Liver (tissue), 3 donors: ENCODE data around the gene NUP42.

ENCODE experiments used
- CTCF ChIP-seq: fragments of 150-350 bp; IDR thresholded peaks from 2 replicates; pipeline ENCODE4 v1.5.1; 2017; ENCODE audit warnings: improper control_type of control experiment, low read depth, low read length; ENCODE audit not compliant: missing input control
- EGR1 ChIP-seq, 2 donors: IDR thresholded peaks; 2 replicates each; pipeline ENCODE4 v1.6.1; 2016 to 2018; ENCODE audit warnings: antibody characterized with exemption in 2 of 2, low read depth in 2 of 2
- GABPA ChIP-seq, 2 donors: IDR thresholded peaks in 1 of 2; conservative IDR thresholded peaks in 1 of 2; 2 replicates each; pipeline ENCODE4 v1.6.1; 2016; ENCODE audit warnings: antibody characterized with exemption in 2 of 2, mild to moderate bottlenecking in 1 of 2, moderate library complexity in 1 of 2
- MAX ChIP-seq: IDR thresholded peaks from 2 replicates; pipeline ENCODE4 v1.6.1; 2016; ENCODE audit warnings: antibody characterized with exemption
- RAD21 ChIP-seq, 2 donors: IDR thresholded peaks; 2 replicates each; pipeline ENCODE4 v1.6.1; 2016; ENCODE audit warnings: antibody characterized with exemption in 2 of 2, mild to moderate bottlenecking in 2 of 2
- RXRA ChIP-seq, 2 donors: IDR thresholded peaks; 2 replicates each; pipeline ENCODE4 v1.6.1; 2017 to 2018; ENCODE audit warnings: antibody characterized with exemption in 2 of 2, mild to moderate bottlenecking in 1 of 2
- SP1 ChIP-seq: IDR thresholded peaks from 2 replicates; pipeline ENCODE4 v1.6.1; 2018; ENCODE audit warnings: antibody characterized with exemption, mild to moderate bottlenecking
- YY1 ChIP-seq: IDR thresholded peaks from 2 replicates; pipeline ENCODE4 v1.6.1; 2016; ENCODE audit warnings: antibody characterized with exemption, mild to moderate bottlenecking
- ZBTB33 ChIP-seq: IDR thresholded peaks from 2 replicates; pipeline ENCODE4 v1.6.1; 2016; ENCODE audit warnings: antibody characterized with exemption
- donor health status: healthy.
- donor health status: healthy.

- TF ChIP-seq SP1 = no peak
- TF ChIP-seq CTCF = no peak
- no peak for TF ChIP-seq YY1
- no peak for TF ChIP-seq RXRA (IDR thresholded peaks at IDR 0.05)
- no peak for TF ChIP-seq RAD21 (IDR thresholded peaks at IDR 0.05)
- no peak for TF ChIP-seq ZBTB33
- TF ChIP-seq MAX = no peak
- TF ChIP-seq GABPA (IDR thresholded peaks at IDR 0.05 in 1 of 2, conservative IDR thresholded peaks at IDR 0.05 in 1 of 2) = no peak
- TF ChIP-seq EGR1 (IDR thresholded peaks at IDR 0.05; ENCODE audit: low read depth in 2 of 2) = no peak
These were observed 20.4 kb upstream of the NUP42 start for GRCh38 chr7:23161482-23161881.
